GM18519 (cell line): Measurements from ENCODE around the gene SDR39U1.
"Not testable (repeated sequence)": the region's sequence is repeated elsewhere in the genome, so short reads cannot be mapped to it uniquely, and the experiment has no call there.

Experiments used
- ATAC-seq: cut with Tn5 transposase; IDR thresholded peaks from one replicate; pipeline ENCODE4 v1.9.1; 2021; ENCODE audit warnings: mild to moderate bottlenecking, moderate library complexity; ENCODE audit not compliant: unreplicated experiment, low FRiP score

Gene SDR39U1

GRCh38 chr14:24442240-24443052 lies at the start of gene SDR39U1:
SDR39U1 (minus strand) TSS chr14:24442776; CDS start chr14:24442769, 7 bp downstream.
- ATAC-seq = peak; percentile 86

- not testable (repeated sequence) for ATAC-seq
Measured at GRCh38 chr14:24491586-24492408, 49.2 kb upstream of the SDR39U1 start.

GRCh38 chr14:24483604-24484252 lies 41.2 kb upstream of the SDR39U1 start:
- ATAC-seq = no peak

- ATAC-seq = not testable (repeated sequence)
Measured at GRCh38 chr14:24482699-24483303, 40.2 kb upstream of the SDR39U1 start.

GRCh38 chr14:24481622-24482324 lies 39.2 kb upstream of the SDR39U1 start:
- ATAC-seq = peak; percentile 82

- ATAC-seq = not testable (repeated sequence)
Measured at GRCh38 chr14:24479999-24480398, 37.4 kb upstream of the SDR39U1 start.

GRCh38 chr14:24475261-24475660 lies 32.7 kb upstream of the SDR39U1 start:
- ATAC-seq = no peak

GRCh38 chr14:24473211-24473610 lies 30.6 kb upstream of the SDR39U1 start:
- no peak for ATAC-seq

GRCh38 chr14:24470450-24470849 lies 27.9 kb upstream of the SDR39U1 start:
- not testable (repeated sequence) for ATAC-seq

GRCh38 chr14:24465805-24466204 lies 23.2 kb upstream of the SDR39U1 start:
- no peak for ATAC-seq

GRCh38 chr14:24465368-24465767 lies 22.8 kb upstream of the SDR39U1 start:
- no peak for ATAC-seq

GRCh38 chr14:24463884-24464785 lies 21.6 kb upstream of the SDR39U1 start:
- ATAC-seq = no peak

GRCh38 chr14:24463017-24463883 lies 20.7 kb upstream of the SDR39U1 start:
- ATAC-seq = no peak

- ATAC-seq = no peak
Measured at GRCh38 chr14:24461336-24461735, 18.8 kb upstream of the SDR39U1 start.

- ATAC-seq = no peak
Measured at GRCh38 chr14:24459331-24459730, 16.8 kb upstream of the SDR39U1 start.

- ATAC-seq = no peak
Measured at GRCh38 chr14:24458736-24459135, 16.2 kb upstream of the SDR39U1 start.

GRCh38 chr14:24456980-24457379 lies 14.4 kb upstream of the SDR39U1 start:
- no peak for ATAC-seq

GRCh38 chr14:24450828-24451227 lies 8.3 kb upstream of the SDR39U1 start:
- ATAC-seq = not testable (repeated sequence)
